ENCODE results near the gene WNT9B.
A peak's percentile ranks its signal among the peaks of the same experiment; 100 is the strongest.
"Not testable (repeated sequence)": the region's sequence is repeated elsewhere in the genome, so short reads cannot be mapped to it uniquely, and the experiment has no call there.

Gene WNT9B

DNA sequence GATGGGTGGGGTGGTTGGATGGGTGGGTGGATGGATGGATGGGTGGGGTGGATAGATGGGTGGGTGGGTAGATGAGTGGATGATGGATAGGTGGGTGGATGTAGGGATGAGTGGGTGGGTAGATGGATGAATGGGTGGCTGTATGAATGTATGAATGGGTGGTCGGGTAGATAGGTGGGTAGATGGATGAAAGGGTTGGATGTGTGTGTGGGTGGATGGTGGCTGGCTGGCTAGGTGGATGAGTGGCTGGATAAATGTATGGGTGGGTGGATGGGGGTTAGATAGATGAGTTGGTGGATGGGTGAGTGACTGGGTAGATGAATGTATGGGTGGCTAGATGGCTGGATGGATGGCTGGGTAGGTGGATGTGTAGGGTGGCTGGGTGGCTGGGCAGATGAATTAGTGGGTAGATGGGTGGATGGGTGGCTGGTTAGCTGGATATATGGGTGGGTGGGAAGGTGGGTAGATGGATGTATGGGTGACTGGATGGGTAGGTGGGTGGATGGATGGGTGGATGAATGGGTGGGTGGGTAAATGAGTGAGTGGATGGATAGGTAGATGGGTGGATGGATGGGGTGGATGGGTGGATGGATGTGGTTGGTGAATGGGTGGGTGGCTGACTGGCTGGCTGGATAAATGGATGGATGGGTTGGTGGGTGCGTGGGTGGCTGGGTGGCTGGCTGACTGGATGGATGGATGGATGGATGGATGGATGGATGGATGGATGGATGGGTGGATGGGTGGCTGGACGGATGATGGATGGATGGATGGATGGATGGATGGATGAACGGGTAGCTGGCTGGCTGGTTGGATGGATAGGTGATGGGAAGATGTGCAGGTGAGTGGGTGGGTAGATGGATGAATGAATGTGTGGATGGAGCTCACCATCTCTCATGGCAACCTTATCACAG lies 52.6 kb downstream of the WNT9B start:
- no peaks in the 10 kb centered on the region for H3K4me1 ChIP-seq (ENCODE audit: control insufficient read depth in 1 of 2, insufficient read depth in 2 of 2, low read length in 2 of 2)
- H3K36me3 ChIP-seq (ENCODE audit: control insufficient read depth in 1 of 2, insufficient read depth in 2 of 2, low read length in 2 of 2) = no peaks in the 10 kb centered on the region
- H3K27me3 ChIP-seq (ENCODE audit: low read depth, low read length) = no peaks in the 10 kb centered on the region
- no peak overlapping the region for H3K27ac ChIP-seq (ENCODE audit: low read length)
- no peak overlapping the region for H3K4me3 ChIP-seq (ENCODE audit: low read depth in 1 of 2, low read length in 2 of 2)
- peaks cover 0 to under 1% of the 10 kb centered on the region in 2 donors for H3K9me3 ChIP-seq (ENCODE audit: control insufficient read depth in 1 of 2, low read length in 2 of 2)

DNA sequence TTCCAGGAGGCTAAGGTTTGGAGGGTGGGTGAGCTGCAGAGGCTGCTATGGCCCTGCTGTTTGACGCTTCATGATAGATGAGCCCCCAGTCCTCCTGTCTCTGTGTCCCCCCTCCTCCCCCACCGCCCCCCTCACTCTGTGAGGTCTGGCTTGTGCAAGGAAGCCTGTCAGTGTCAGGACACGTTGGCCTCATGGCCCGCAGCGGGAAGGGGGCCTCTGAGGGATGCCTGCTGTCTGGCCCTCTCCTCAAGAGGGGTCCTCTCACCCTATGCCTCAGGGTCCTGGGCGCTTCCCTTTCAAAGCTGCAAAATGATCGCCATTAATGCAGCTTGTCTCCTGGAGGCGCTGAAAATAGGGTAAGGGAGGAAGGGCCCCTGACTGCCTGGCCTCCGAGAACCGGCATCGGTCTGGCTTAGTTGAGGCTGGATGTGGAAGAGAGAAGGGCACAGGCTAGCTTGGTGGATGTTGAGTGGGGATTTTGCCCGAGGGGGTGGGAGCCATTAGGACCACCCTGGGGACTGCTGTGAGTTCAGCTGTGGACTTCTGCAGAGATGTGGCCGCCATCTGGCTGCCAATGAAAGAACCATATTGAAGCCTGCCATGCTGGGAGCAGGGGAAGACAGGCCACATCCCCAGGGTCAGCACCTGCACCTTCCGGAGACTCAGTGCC lies 56.8 kb downstream of the WNT9B start:
- no peaks in the 10 kb centered on the region for H3K4me1 ChIP-seq (ENCODE audit: control insufficient read depth in 1 of 2, insufficient read depth in 2 of 2, low read length in 2 of 2)
- H3K27ac ChIP-seq (ENCODE audit: low read length) = no peak overlapping the region
- H3K9me3 ChIP-seq (ENCODE audit: control insufficient read depth in 1 of 2, low read length in 2 of 2) = no peaks in the 10 kb centered on the region
- no peak overlapping the region for H3K4me3 ChIP-seq (ENCODE audit: low read depth in 1 of 2, low read length in 2 of 2)
- H3K36me3 ChIP-seq (ENCODE audit: control insufficient read depth in 1 of 2, insufficient read depth in 2 of 2, low read length in 2 of 2) = no peaks in the 10 kb centered on the region
- H3K27me3 ChIP-seq (ENCODE audit: low read depth, low read length) = no peaks in the 10 kb centered on the region

DNA sequence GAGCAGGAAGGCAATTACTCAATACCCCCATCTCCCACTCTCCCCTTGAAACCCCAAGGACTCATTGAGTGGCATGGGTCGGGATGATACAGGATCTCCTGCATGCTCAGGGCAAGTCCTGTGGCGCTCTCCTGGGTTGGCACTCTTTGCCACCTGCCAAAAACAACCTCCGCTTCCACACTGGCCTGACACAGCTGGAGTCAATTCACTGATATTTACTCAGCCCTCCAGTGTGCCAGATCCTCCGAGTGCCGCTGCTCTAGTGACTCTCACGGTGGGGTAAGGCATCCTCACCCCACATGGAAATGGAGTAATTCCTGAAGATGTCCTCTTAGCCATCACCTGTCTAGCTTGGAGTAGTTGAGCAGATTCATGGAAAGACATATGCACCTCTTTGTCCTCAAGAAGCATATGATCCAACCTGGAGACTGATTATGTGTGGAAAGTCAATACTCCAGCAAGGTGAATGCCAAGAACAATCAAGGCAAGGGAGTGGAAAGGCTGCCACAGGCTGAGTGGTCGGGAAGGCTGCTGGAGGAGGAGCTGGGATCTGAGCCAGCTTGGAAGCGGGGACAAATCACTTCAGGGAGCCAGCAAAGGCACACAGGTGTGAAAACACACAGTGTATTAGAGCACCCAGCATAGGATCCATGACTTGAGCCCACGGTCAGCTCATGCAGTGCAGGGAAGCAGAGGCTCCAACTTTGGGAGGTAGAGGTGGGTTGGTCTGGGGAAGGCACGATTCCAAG lies 59.0 kb downstream of the WNT9B start:
- H3K4me3 ChIP-seq (ENCODE audit: low read depth in 1 of 2, low read length in 2 of 2) = no peak overlapping the region
- H3K9me3 ChIP-seq (ENCODE audit: control insufficient read depth in 1 of 2, low read length in 2 of 2) = no peaks in the 10 kb centered on the region
- no peaks in the 10 kb centered on the region for H3K36me3 ChIP-seq (ENCODE audit: control insufficient read depth in 1 of 2, insufficient read depth in 2 of 2, low read length in 2 of 2)
- H3K27me3 ChIP-seq (ENCODE audit: low read depth, low read length) = no peaks in the 10 kb centered on the region
- H3K4me1 ChIP-seq (ENCODE audit: control insufficient read depth in 1 of 2, insufficient read depth in 2 of 2, low read length in 2 of 2) = no peaks in the 10 kb centered on the region
- no peak overlapping the region for H3K27ac ChIP-seq (ENCODE audit: low read length)

DNA sequence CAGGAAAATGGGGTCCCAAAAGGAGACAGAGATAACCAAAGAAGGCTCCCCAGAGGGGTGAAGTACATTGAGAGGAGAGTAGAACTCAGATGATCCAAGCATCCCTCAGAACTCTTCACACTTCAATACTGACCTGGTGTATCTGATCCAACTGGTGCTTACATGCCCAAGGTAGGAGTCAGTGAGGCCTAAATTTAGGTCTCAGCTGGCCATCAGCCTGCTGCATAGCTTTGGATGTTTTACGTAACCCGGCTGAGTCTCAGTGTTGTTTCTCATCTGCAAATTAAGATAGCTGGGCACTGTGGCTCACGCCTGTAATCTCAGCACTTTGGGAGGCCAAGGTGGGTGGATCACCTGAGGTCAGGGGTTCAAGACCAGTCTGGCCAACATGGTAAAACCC lies 59.9 kb downstream of the WNT9B start:
- Histone ChIP-seq H3K36me3 (ENCODE audit: control insufficient read depth in 1 of 2, insufficient read depth in 2 of 2, low read length in 2 of 2) (no peaks in the 10 kb centered on the region), H3K9me3 (ENCODE audit: control insufficient read depth in 1 of 2, low read length in 2 of 2) (no peaks in the 10 kb centered on the region), H3K4me3 (ENCODE audit: low read depth in 1 of 2, low read length in 2 of 2) (no peak overlapping the region), H3K27me3 (ENCODE audit: low read depth, low read length) (no peaks in the 10 kb centered on the region), H3K4me1 (ENCODE audit: control insufficient read depth in 1 of 2, insufficient read depth in 2 of 2, low read length in 2 of 2) (no peaks in the 10 kb centered on the region), H3K27ac (ENCODE audit: low read length) (no peak overlapping the region)

DNA sequence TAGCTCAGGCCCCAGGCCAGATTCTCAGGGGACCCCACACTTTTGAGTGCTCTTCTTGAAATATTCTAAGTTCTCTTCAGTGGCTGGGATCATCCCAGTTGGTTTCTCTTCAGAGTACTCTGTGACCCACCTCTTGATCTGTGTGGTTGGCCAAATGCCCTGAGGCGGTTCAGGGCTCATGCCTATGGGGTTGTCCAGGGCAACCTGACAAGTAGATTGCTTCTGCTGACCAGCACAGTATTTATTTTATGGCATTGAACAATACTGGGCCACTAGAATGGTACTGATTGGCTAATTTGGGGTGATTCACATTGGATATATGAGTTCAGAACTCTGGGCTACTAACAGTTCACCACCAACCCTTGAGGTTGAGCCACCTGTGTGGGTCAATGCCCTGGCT lies 64.2 kb downstream of the WNT9B start:
- Histone ChIP-seq H3K4me3 (ENCODE audit: low read depth in 1 of 2, low read length in 2 of 2) (no peak overlapping the region), H3K4me1 (ENCODE audit: control insufficient read depth in 1 of 2, insufficient read depth in 2 of 2, low read length in 2 of 2) (no peaks in the 10 kb centered on the region), H3K36me3 (ENCODE audit: control insufficient read depth in 1 of 2, insufficient read depth in 2 of 2, low read length in 2 of 2) (no peaks in the 10 kb centered on the region), H3K27ac (ENCODE audit: low read length) (no peak overlapping the region), H3K9me3 (ENCODE audit: control insufficient read depth in 1 of 2, low read length in 2 of 2) (no peaks in the 10 kb centered on the region), H3K27me3 (ENCODE audit: low read depth, low read length) (no peaks in the 10 kb centered on the region)

DNA sequence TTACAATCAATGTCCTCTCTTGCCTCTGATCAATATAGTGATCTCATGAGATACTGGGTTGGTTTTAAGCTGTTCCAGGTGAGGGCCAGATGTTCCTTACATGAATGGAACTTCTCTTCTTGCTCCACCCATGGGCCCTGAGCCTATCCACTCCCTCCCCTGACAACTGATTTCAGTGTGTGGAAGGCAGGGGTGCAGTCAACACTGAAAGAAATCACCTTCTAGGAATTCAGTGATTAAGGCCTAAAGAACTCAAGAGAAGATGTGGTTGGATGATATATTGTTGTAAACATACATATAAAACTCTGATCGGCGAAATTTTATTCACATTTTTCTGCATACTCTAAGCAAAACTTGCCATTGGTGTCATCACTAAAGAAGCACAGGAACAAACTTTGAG lies 64.8 kb downstream of the WNT9B start:
- H3K27ac ChIP-seq (ENCODE audit: low read length) = no peak overlapping the region
- no peaks in the 10 kb centered on the region for H3K36me3 ChIP-seq (ENCODE audit: control insufficient read depth in 1 of 2, insufficient read depth in 2 of 2, low read length in 2 of 2)
- H3K4me1 ChIP-seq (ENCODE audit: control insufficient read depth in 1 of 2, insufficient read depth in 2 of 2, low read length in 2 of 2) = no peaks in the 10 kb centered on the region
- no peak overlapping the region for H3K4me3 ChIP-seq (ENCODE audit: low read depth in 1 of 2, low read length in 2 of 2)
- H3K9me3 ChIP-seq (ENCODE audit: control insufficient read depth in 1 of 2, low read length in 2 of 2) = no peaks in the 10 kb centered on the region
- H3K27me3 ChIP-seq (ENCODE audit: low read depth, low read length) = no peaks in the 10 kb centered on the region

DNA sequence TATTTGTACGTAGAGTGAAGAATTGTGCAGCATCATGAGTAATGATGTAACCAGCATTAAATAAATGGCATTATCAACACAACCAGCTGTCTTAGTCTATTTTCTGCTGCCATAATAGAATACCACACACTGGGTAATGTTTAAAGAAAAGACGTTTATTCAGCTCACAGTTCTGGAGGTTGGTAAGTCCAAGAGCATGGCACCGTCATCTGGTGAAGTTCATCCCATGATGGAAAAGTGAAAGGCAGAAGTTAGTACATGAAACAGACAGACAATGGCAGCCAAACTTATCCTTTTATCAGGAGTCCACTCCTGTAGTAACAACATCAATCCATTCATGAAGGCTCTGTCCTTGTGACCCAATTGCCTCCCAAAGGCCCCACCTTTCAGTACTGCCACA lies 65.2 kb downstream of the WNT9B start:
- no peak overlapping the region for H3K4me3 ChIP-seq (ENCODE audit: low read depth in 1 of 2, low read length in 2 of 2)
- H3K27ac ChIP-seq (ENCODE audit: low read length) = no peak overlapping the region
- H3K27me3 ChIP-seq (ENCODE audit: low read depth, low read length) = no peaks in the 10 kb centered on the region
- H3K4me1 ChIP-seq (ENCODE audit: control insufficient read depth in 1 of 2, insufficient read depth in 2 of 2, low read length in 2 of 2) = no peaks in the 10 kb centered on the region
- H3K36me3 ChIP-seq (ENCODE audit: control insufficient read depth in 1 of 2, insufficient read depth in 2 of 2, low read length in 2 of 2) = no peaks in the 10 kb centered on the region
- no peaks in the 10 kb centered on the region for H3K9me3 ChIP-seq (ENCODE audit: control insufficient read depth in 1 of 2, low read length in 2 of 2)

DNA sequence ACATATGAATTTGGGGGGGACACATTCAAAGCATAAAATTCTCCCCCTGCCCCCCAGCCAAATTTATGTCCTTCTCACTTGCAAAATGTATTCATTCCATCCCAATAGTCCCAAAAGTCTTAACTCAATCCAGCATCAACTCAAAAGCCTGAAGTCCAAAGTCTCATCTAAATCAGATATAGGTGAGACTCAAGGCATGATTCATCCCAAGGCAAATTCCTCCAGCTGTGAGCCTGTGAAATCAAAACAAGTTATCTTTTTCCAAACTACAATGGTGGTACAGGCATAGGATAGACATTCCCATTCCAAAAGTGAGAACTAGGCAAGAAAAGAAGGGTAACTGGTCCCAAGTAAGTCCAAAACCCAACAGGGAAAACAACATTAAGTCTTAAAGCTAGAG lies 65.7 kb downstream of the WNT9B start:
- Histone ChIP-seq H3K36me3 (ENCODE audit: control insufficient read depth in 1 of 2, insufficient read depth in 2 of 2, low read length in 2 of 2) (no peaks in the 10 kb centered on the region), H3K27ac (ENCODE audit: low read length) (no peak overlapping the region), H3K27me3 (ENCODE audit: low read depth, low read length) (no peaks in the 10 kb centered on the region), H3K4me3 (ENCODE audit: low read depth in 1 of 2, low read length in 2 of 2) (no peak overlapping the region), H3K9me3 (ENCODE audit: control insufficient read depth in 1 of 2, low read length in 2 of 2) (no peaks in the 10 kb centered on the region), H3K4me1 (ENCODE audit: control insufficient read depth in 1 of 2, insufficient read depth in 2 of 2, low read length in 2 of 2) (no peaks in the 10 kb centered on the region)

DNA sequence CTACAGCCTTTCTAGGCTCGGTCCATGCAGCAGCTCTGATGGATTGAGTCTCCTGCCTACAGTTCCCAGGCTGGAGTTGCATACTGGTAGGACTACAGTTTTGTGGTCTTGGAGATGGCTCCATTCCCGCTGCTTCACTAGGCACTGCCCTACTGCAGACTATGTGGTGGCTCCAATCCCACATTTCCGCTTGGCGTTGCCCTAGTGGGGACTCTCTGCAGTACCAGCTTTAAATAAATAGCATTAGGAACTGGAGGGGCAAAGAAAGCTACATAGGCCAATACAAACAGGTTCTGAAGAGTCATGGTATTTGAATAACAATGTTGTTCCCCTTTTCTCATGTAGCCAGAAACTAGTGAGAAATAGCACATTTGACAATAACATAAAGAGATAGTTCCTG lies 66.1 kb downstream of the WNT9B start:
- no peaks in the 10 kb centered on the region for H3K36me3 ChIP-seq (ENCODE audit: control insufficient read depth in 1 of 2, insufficient read depth in 2 of 2, low read length in 2 of 2)
- no peak overlapping the region for H3K4me3 ChIP-seq (ENCODE audit: low read depth in 1 of 2, low read length in 2 of 2)
- no peaks in the 10 kb centered on the region for H3K4me1 ChIP-seq (ENCODE audit: control insufficient read depth in 1 of 2, insufficient read depth in 2 of 2, low read length in 2 of 2)
- H3K9me3 ChIP-seq (ENCODE audit: control insufficient read depth in 1 of 2, low read length in 2 of 2) = no peaks in the 10 kb centered on the region
- H3K27me3 ChIP-seq (ENCODE audit: low read depth, low read length) = no peaks in the 10 kb centered on the region
- H3K27ac ChIP-seq (ENCODE audit: low read length) = no peak overlapping the region

DNA sequence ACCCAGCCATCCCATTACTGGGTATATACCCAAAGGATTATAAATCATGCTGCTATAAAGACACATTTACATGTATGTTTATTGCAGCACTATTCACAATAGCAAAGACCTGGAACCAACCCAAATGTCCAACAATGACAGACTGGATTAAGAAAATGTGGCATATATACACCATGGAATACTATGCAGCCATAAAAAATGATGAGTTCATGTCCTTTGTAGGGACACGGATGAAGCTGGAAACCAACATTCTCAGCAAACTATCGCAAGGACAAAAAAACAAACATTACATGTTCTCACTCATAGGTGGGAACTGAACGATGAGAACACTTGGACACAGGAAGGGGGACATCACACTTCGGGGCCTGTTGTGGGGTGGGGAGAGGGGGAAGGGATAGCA lies 70.6 kb downstream of the WNT9B start:
- not testable (repeated sequence) for H3K4me3 ChIP-seq (ENCODE audit: low read depth in 1 of 2, low read length in 2 of 2); H3K9me3 ChIP-seq (ENCODE audit: control insufficient read depth in 1 of 2, low read length in 2 of 2); H3K27ac ChIP-seq (ENCODE audit: low read length); H3K27me3 ChIP-seq (ENCODE audit: low read depth, low read length); H3K36me3 ChIP-seq (ENCODE audit: control insufficient read depth in 1 of 2, insufficient read depth in 2 of 2, low read length in 2 of 2)
- peaks cover 6 to 32% of the 10 kb centered on the region in 2 donors for H3K4me1 ChIP-seq (ENCODE audit: control insufficient read depth in 1 of 2, insufficient read depth in 2 of 2, low read length in 2 of 2)

DNA sequence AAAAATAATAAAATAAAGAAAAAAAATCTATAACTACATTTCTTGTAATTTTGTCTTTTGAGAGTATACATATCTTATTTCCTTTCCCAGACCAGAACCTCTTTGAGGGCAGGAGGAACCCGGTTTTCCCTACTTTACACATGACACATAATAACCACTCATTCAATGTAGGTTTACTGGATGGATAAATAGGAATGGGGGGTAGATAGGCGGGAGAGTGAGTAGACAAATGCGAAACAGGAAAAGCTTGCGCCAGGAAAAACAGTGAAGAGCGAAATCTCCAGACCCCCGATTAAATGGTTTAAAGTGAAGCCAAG lies 71.1 kb downstream of the WNT9B start:
- Histone ChIP-seq H3K9me3 (ENCODE audit: control insufficient read depth in 1 of 2, low read length in 2 of 2) (no peaks in the 10 kb centered on the region), H3K4me1 (ENCODE audit: control insufficient read depth in 1 of 2, insufficient read depth in 2 of 2, low read length in 2 of 2) (peaks cover 8 to 32% of the 10 kb centered on the region in 2 donors), H3K36me3 (ENCODE audit: control insufficient read depth in 1 of 2, insufficient read depth in 2 of 2, low read length in 2 of 2) (peaks cover 0 to 8% of the 10 kb centered on the region in 2 donors), H3K27me3 (ENCODE audit: low read depth, low read length) (no peaks in the 10 kb centered on the region), H3K4me3 (ENCODE audit: low read depth in 1 of 2, low read length in 2 of 2) (peak overlapping the region; percentile 97 to 98), H3K27ac (ENCODE audit: low read length) (peak overlapping the region; percentile 95)

All from muscle layer of duodenum (tissue), 2 donors.